Erythroblast (primary cell): ENCODE data around the gene PEMT.

ENCODE experiments used
- DNase-seq, 2 experiments: peaks; one replicate each; lab custom pipeline; 2025; lab: John Stamatoyannopoulos, UW
- GATA1 ChIP-seq: IDR thresholded peaks from 2 replicates; pipeline ENCODE4 v1.6.1; 2011; ENCODE audit warnings: low read depth, mild to moderate bottlenecking, control low read depth, low read length, moderate library complexity
- POLR2A ChIP-seq: IDR thresholded peaks from 2 replicates; pipeline ENCODE4 v1.6.1; 2011; ENCODE audit warnings: mild to moderate bottlenecking, low read length

Gene PEMT

GRCh38 chr17:17457680-17458079, 133.8 kb downstream of the PEMT start:
- TF ChIP-seq POLR2A (no peak), GATA1 (no peak)
- no peak for DNase-seq

GRCh38 chr17:17456251-17456650, 135.3 kb downstream of the PEMT start:
- DNase-seq = no peak
- TF ChIP-seq POLR2A = no peak
- no peak for TF ChIP-seq GATA1
